Endothelial cell of umbilical vein (primary cell): Measurements from ENCODE around the gene PAPPA. TPM values are rescaled to one million over a fixed set of nuclear protein-coding genes. Genes with fewer than 3 reads are reported as not detected.

Source experiments
- BruUV-seq: library from RNA; stranded (reverse); fragments of 400-500 nt; replicated peaks from 2 replicates; lab custom pipeline; 2021; lab: Mats Ljungman, UMichigan
- CTCF ChIA-PET: fragments of 300-600, 350-600 bp; sonication (Branson Sonifier 250); formaldehyde crosslinking; loops from one replicate; lab custom pipeline; 2021; ENCODE audit warnings: antibody characterized with exemption, inconsistent platforms; lab: Charles Lee
- POLR2A ChIA-PET: fragments of 300-600, 350-600 bp; sonication (Branson Sonifier 250); formaldehyde crosslinking; loops from one replicate; lab custom pipeline; 2021; ENCODE audit warnings: antibody characterized with exemption, inconsistent platforms; lab: Charles Lee
- DNase-seq: peaks from one replicate; pipeline ENCODE4 v3.0.0-alpha.2; 2011; ENCODE audit warnings: low read depth, low spot score
- FAIRE-seq: peaks from 2 replicates; lab custom pipeline; 2011; peaks lifted over from hg19 to GRCh38; lab: Jason Lieb, UNC
- H2AFZ ChIP-seq: 2 replicates; pipeline ENCODE4 v1.6.0; 2012; ENCODE audit warnings: low read depth, low read length, control low read depth, inconsistent platforms
- H3K27ac ChIP-seq: 2 replicates; pipeline ENCODE4 v1.5.1; 2011; ENCODE audit warnings: low read depth, mild to moderate bottlenecking, control low read depth, low read length, moderate library complexity; ENCODE audit not compliant: insufficient read depth
- H3K27me3 ChIP-seq, 2 experiments: 2 replicates each; pipeline versions ENCODE4 v1.6.0 to v1.6.1; 2011; ENCODE audit warnings: low read length in 2 of 2, mixed read lengths in 1 of 2; ENCODE audit not compliant: control insufficient read depth in 2 of 2, insufficient read depth in 2 of 2
- H3K36me3 ChIP-seq, 2 experiments: 2 replicates in 1 of 2; 3 replicates in 1 of 2; pipeline ENCODE4 v1.5.1; 2011; ENCODE audit warnings: low read length in 2 of 2, mild to moderate bottlenecking in 1 of 2, moderate library complexity in 1 of 2; ENCODE audit not compliant: control insufficient read depth in 2 of 2, insufficient read depth in 2 of 2; ENCODE audit errors: extremely low read depth in 1 of 2
- H3K4me1 ChIP-seq: 3 replicates; pipeline ENCODE4 v1.5.1; 2011; ENCODE audit warnings: mild to moderate bottlenecking, low read length; ENCODE audit not compliant: control insufficient read depth, insufficient read depth; ENCODE audit errors: extremely low read depth
- H3K4me2 ChIP-seq: 2 replicates; pipeline ENCODE4 v1.6.1; 2011; ENCODE audit warnings: low read length, control low read depth, mixed read lengths; ENCODE audit not compliant: insufficient read depth
- H3K4me3 ChIP-seq, 3 experiments: fragments of 200-600 bp in 1 of 3; sonication (generic), shearing (Covaris generic) in 1 of 3; replicated peaks in 1 of 3; 2 replicates each; pipeline ENCODE4 v1.5.1; 2011 to 2016; ENCODE audit warnings: control low read depth in 3 of 3, low read length in 3 of 3, mild to moderate bottlenecking in 2 of 3, inconsistent platforms in 1 of 3, low read depth in 1 of 3, moderate library complexity in 1 of 3; ENCODE audit not compliant: insufficient read depth in 1 of 3
- H3K79me2 ChIP-seq: 2 replicates; pipeline ENCODE4 v1.6.0; 2012; ENCODE audit warnings: low read length, inconsistent platforms; ENCODE audit not compliant: control insufficient read depth, insufficient read depth
- H3K9ac ChIP-seq: replicated peaks from 2 replicates; pipeline ENCODE3; 2011; ENCODE audit warnings: low read length, control low read depth; ENCODE audit not compliant: insufficient read depth; ENCODE audit errors: extremely low read depth
- H3K9me1 ChIP-seq: replicated peaks from 3 replicates; pipeline ENCODE4 v1.6.0; 2011; ENCODE audit warnings: mild to moderate bottlenecking, low read length; ENCODE audit not compliant: control insufficient read depth, insufficient read depth; ENCODE audit errors: extremely low read depth
- H3K9me3 ChIP-seq: replicated peaks from 2 replicates; pipeline ENCODE4 v1.5.1; 2012; ENCODE audit warnings: low read length, inconsistent platforms; ENCODE audit not compliant: control insufficient read depth, insufficient read depth
- H4K20me1 ChIP-seq: replicated peaks from 2 replicates; pipeline ENCODE3; 2011; ENCODE audit warnings: mild to moderate bottlenecking, low read length; ENCODE audit not compliant: control insufficient read depth, insufficient read depth; ENCODE audit errors: extremely low read depth
- EZH2 ChIP-seq: IDR thresholded peaks from 2 replicates; pipeline ENCODE4 v1.6.1; 2012; ENCODE audit warnings: borderline replicate concordance, low read depth, mild to moderate bottlenecking, moderate library complexity, low read length, inconsistent platforms; ENCODE audit not compliant: severe bottlenecking
- FOS ChIP-seq: IDR thresholded peaks from 2 replicates; pipeline ENCODE4 v1.6.1; 2011; ENCODE audit warnings: mild to moderate bottlenecking, low read length, moderate library complexity, borderline replicate concordance; ENCODE audit not compliant: insufficient read depth
- GATA2 ChIP-seq: IDR thresholded peaks from 2 replicates; pipeline ENCODE4 v1.7.0; 2011; ENCODE audit warnings: low read depth, mild to moderate bottlenecking, moderate library complexity, mixed read lengths, low read length; ENCODE audit not compliant: insufficient read length, insufficient read depth
- JUN ChIP-seq: IDR thresholded peaks from 2 replicates; pipeline ENCODE4 v1.6.1; 2011; ENCODE audit warnings: borderline replicate concordance, low read depth; ENCODE audit not compliant: insufficient read length, insufficient read depth
- MYC ChIP-seq: IDR thresholded peaks from one replicate; pipeline ENCODE4 v1.6.1; 2011; ENCODE audit warnings: mild to moderate bottlenecking, low read depth, low read length
- POLR2A ChIP-seq: IDR thresholded peaks from 2 replicates; pipeline ENCODE4 v1.6.1; 2012; ENCODE audit warnings: low read depth, mild to moderate bottlenecking, control low read depth, low read length
- POLR2AphosphoS5 ChIP-seq: IDR thresholded peaks from 2 replicates; pipeline ENCODE4 v1.6.1; 2012; ENCODE audit warnings: low read depth, mild to moderate bottlenecking, control low read depth, low read length, moderate library complexity; ENCODE audit not compliant: insufficient read depth
- dilution Hi-C: fragments of 300-500 bp; cut with MboI; formaldehyde crosslinking; loops from one replicate; pipeline ENCODE4 v1.15.0; 2019; ENCODE audit warnings: low sequenced_read_pairs; ENCODE audit not compliant: extremely low pct_ligation_motif_present
- intact Hi-C: fragments of 100-400 bp; cut with micrococcal nuclease; formaldehyde crosslinking; loops from one replicate; pipeline ENCODE4 v1.10.0; 2022
- polyA plus RNA-seq, 4 experiments: library from polyadenylated mRNA; depleted of rRNA in 3 of 4; stranded (reverse) in 3 of 4; unstranded in 1 of 4; fragments of >200 nt; gene quantifications; 2 replicates each; pipeline versions ENCODE4 v1.2.1 to v1.2.3, GENCODE V29; 2011 to 2012; ENCODE audit warnings: missing spikeins in 1 of 4
- total RNA-seq: library from RNA; stranded (reverse); gene quantifications from 2 replicates; pipeline ENCODE4 v1.2.3, GENCODE V29; 2021
- TF ChIP-seq, protein P1 (sequence below): IDR thresholded peaks from 2 replicates; pipeline ENCODE4 v1.6.1; 2011; ENCODE audit not compliant: insufficient read depth, insufficient read length
- TF ChIP-seq, protein P2 (sequence below), 2 donors: IDR thresholded peaks; 1 replicate in 1 of 2; 2 replicates in 1 of 2; pipeline ENCODE4 v1.5.1; 2011; ENCODE audit warnings: low read length in 2 of 2, mild to moderate bottlenecking in 2 of 2, moderate library complexity in 2 of 2, control low read depth in 1 of 2, inconsistent platforms in 1 of 2, low read depth in 1 of 2; ENCODE audit not compliant: insufficient read depth in 1 of 2; ENCODE audit errors: extremely low read depth in 1 of 2

The PAPPA gene
- total and polyA plus RNA-seq, 2 donors (not counting 3 experiments of a cell fraction or from before 2014, with no cell fraction given): 0.13 to 0.41 TPM

DNA sequence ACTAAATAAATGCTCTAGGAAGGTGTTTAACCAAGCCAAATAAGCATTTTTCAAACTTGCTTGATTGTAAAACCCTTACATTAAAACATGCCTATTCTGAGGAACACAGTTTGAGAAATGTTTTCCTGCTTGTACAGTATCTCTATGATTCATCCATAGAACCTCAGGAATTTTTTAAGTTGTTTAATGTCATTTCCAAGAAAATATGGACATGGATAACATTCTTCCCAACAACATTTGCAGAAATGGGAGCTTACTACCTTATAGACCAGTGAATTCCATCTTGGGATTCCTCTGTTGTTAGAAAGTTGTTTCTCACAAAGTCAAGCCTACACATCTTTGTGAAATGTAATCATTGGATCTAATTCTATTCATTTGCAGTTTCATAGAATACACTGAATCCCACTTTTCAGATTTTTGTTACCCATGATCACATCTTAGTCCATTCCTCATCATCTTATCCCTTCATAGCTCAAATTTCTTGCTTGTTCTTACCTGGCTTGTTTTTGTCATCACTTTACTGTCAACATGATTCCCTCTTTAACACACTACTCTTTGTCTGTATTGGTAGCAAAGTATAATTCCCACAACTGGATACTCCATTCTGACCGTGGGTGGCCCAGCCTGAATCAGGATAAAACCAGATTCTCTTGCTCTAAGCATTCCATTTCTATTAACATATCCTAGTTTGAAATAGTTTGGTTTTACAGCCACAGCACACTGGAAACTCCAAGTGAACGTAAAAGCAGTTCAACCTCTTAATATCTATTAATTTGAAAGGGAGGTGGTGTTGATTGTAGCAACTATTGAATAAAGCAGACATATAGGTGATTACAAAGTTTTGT lies 49.4 kb upstream of the PAPPA start:
- H2AFZ ChIP-seq: no peak overlapping the region
- no TSS peak for BruUV-seq
- POLR2A ChIA-PET: no interaction called here

More for the DNA sequence above, 49.4 kb upstream of the PAPPA start:
- Histone ChIP-seq H3K27ac (no peak overlapping the region), H3K4me2 (no peak overlapping the region), H3K9me3 (no peaks in the 10 kb centered on the region), H3K4me3 (no peak overlapping the region), H3K9me1 (no peaks in the 10 kb centered on the region), H3K79me2 (no peaks in the 10 kb centered on the region), H3K9ac (no peak overlapping the region), H3K36me3 (no peaks in the 10 kb centered on the region), H4K20me1 (no peaks in the 10 kb centered on the region), H3K27me3 (no peaks in the 10 kb centered on the region), H3K4me1 (no peaks in the 10 kb centered on the region)
- FAIRE-seq (no peak), DNase-seq (no peak)
- dilution Hi-C loops (no loop called here), intact Hi-C loops (no loop called here)
- CTCF ChIA-PET: no interaction called here
- no peak for TF ChIP-seq FOS
- no peak for TF ChIP-seq EZH2
- TF ChIP-seq, protein P1, sequence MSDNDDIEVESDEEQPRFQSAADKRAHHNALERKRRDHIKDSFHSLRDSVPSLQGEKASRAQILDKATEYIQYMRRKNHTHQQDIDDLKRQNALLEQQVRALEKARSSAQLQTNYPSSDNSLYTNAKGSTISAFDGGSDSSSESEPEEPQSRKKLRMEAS: no peak
- TF ChIP-seq MYC: no peak
- no peak for TF ChIP-seq POLR2A
- TF ChIP-seq POLR2AphosphoS5: no peak
- TF ChIP-seq, protein P2, sequence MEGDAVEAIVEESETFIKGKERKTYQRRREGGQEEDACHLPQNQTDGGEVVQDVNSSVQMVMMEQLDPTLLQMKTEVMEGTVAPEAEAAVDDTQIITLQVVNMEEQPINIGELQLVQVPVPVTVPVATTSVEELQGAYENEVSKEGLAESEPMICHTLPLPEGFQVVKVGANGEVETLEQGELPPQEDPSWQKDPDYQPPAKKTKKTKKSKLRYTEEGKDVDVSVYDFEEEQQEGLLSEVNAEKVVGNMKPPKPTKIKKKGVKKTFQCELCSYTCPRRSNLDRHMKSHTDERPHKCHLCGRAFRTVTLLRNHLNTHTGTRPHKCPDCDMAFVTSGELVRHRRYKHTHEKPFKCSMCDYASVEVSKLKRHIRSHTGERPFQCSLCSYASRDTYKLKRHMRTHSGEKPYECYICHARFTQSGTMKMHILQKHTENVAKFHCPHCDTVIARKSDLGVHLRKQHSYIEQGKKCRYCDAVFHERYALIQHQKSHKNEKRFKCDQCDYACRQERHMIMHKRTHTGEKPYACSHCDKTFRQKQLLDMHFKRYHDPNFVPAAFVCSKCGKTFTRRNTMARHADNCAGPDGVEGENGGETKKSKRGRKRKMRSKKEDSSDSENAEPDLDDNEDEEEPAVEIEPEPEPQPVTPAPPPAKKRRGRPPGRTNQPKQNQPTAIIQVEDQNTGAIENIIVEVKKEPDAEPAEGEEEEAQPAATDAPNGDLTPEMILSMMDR (IDR thresholded peaks at IDR 0.05; ENCODE audit: extremely low read depth in 1 of 2, insufficient read depth in 1 of 2, low read depth in 1 of 2, low read length in 2 of 2): no peak
- no peak for TF ChIP-seq GATA2
- TF ChIP-seq JUN: no peak
